Stimulated activated naive CD8-positive, alpha-beta T cell treated with anti-CD3 and anti-CD28 coated beads, Interleukin-15, Interleukin-2, amounts not matched to agents 100 ng/mL and 50 ng/mL, for 24 hours (primary cell): ENCODE measurements around the gene AFG1L.
"Not testable (repeated sequence)": the region's sequence is repeated elsewhere in the genome, so short reads cannot be mapped to it uniquely, and the experiment has no call there.

Experiments
- H3K27ac Mint-ChIP-seq: one replicate; pipeline ENCODE4 v1.8.0; 2021; ENCODE audit warnings: mild to moderate bottlenecking, mixed read lengths
- H3K27me3 Mint-ChIP-seq: one replicate; pipeline ENCODE4 v1.8.0; 2021; ENCODE audit warnings: mixed read lengths
- H3K36me3 Mint-ChIP-seq: one replicate; pipeline ENCODE4 v1.8.0; 2021; ENCODE audit warnings: low read depth, mixed read lengths
- H3K4me1 Mint-ChIP-seq: one replicate; pipeline ENCODE4 v1.8.0; 2021; ENCODE audit warnings: low read depth, mixed read lengths
- H3K4me3 Mint-ChIP-seq: one replicate; pipeline ENCODE4 v1.8.0; 2021; ENCODE audit warnings: mild to moderate bottlenecking, mixed read lengths
- H3K9me3 Mint-ChIP-seq: one replicate; pipeline ENCODE4 v1.8.0; 2021; ENCODE audit warnings: mixed read lengths

Gene AFG1L

GRCh38 chr6:108309844-108310243, 15.0 kb downstream of the AFG1L start:
- Mint-ChIP-seq H3K9me3 (no peaks in the 10 kb centered on the region), H3K27ac (no peak overlapping the region), H3K4me3 (no peak overlapping the region), H3K36me3 (no peaks in the 10 kb centered on the region), H3K4me1 (no peaks in the 10 kb centered on the region), H3K27me3 (no peaks in the 10 kb centered on the region)

DNA sequence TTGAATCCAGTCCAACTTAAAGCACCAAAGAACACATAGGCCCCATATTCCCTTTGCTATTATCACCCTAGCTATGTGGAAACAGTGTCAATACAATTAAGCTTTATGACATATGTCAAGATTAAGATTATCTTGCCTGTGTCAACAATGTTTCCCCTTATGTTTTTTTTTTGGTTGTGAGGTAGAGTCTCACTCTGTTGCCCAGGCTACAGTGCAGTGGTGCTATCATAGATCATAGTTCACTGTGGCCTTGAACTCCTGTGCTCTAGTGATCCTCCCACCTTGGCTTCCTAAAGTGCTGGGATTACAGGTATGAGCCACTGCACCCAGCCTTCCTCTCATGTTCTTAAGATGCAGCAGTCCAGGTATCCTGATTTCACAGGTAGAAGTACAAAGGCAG, 17.8 kb downstream of the AFG1L start:
- Mint-ChIP-seq H3K4me3 (no peak overlapping the region), H3K36me3 (no peaks in the 10 kb centered on the region), H3K27me3 (no peaks in the 10 kb centered on the region), H3K27ac (no peak overlapping the region), H3K9me3 (no peaks in the 10 kb centered on the region), H3K4me1 (no peaks in the 10 kb centered on the region)

- Mint-ChIP-seq H3K36me3 (peaks cover 4% of the 10 kb centered on the region), H3K4me1 (no peaks in the 10 kb centered on the region), H3K27ac (no peak overlapping the region), H3K27me3 (no peaks in the 10 kb centered on the region), H3K9me3 (no peaks in the 10 kb centered on the region), H3K4me3 (no peak overlapping the region)
Measured at GRCh38 chr6:108321253-108321747, 26.4 kb downstream of the AFG1L start.

- H3K27me3 Mint-ChIP-seq: no peaks in the 10 kb centered on the region
- no peaks in the 10 kb centered on the region for H3K4me1 Mint-ChIP-seq
- H3K9me3 Mint-ChIP-seq: no peaks in the 10 kb centered on the region
- H3K36me3 Mint-ChIP-seq: peaks cover 12% of the 10 kb centered on the region
- H3K4me3 Mint-ChIP-seq: no peak overlapping the region
- no peak overlapping the region for H3K27ac Mint-ChIP-seq
Measured at GRCh38 chr6:108322728-108323127, 27.9 kb downstream of the AFG1L start.

DNA sequence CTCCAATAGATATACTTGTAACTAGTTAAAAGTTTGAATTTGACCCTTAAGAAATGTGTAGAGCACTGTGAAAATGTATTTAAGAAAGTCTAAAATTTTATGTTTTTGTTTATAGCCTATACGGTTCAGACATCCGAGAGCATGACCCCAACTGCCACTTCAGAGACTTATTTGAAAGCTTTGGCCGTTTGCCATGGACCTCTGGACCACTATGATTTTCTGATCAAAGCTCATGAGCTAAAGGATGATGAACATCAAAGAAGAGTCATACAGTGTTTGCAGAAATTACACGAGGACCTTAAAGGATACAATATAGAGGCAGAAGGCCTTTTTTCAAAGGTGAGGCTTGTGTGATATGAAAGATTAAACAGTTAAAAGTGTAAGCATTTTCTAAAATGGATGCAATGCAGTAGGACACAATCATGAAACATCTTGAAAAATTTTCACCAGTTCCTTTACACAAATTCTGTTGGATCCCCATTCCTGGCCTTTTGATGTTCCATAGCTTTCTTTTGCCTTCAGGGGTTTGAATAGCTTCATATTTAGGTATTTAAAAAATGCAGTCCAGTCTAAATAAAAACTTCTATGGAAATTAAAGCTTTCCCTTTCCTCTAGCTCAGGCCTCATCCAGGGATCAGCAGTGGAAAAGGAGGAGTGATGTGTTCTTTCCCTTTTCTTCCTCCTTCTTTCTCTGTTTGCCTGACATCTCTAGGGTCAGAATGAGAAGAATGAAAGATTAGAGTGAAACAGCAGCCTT, 29.0 kb downstream of the AFG1L start:
- H3K27me3 Mint-ChIP-seq: no peaks in the 10 kb centered on the region
- peaks cover 13% of the 10 kb centered on the region for H3K36me3 Mint-ChIP-seq
- no peaks in the 10 kb centered on the region for H3K9me3 Mint-ChIP-seq
- H3K4me3 Mint-ChIP-seq: no peak overlapping the region
- H3K4me1 Mint-ChIP-seq: no peaks in the 10 kb centered on the region
- no peak overlapping the region for H3K27ac Mint-ChIP-seq

DNA sequence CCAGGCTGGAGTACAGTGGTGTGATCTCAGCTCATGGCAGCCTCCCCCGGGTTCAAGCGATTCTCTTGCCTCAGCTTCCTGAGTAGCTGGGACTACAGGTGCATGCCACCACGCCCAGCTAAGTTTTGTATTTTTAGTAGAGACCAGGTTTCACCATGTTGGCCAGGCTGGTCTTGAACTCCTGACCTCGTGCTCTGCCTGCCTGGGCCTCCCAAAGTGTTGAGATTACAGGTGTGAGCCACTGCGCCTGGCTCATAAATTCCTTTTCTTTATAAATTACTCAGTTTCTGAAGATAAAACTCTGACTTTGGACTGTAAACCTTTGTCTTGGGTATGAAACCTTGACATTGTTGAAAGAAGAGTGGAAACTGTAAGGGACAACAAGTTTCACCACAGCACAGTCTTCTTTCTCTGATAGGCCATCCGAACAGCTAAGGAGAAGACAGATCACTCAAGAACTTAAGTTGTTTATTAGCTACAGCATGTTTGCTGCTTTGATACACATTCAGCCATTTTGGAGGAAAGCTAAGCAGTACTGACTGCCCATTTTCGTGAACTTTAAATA, 35.4 kb downstream of the AFG1L start:
- H3K36me3 Mint-ChIP-seq, H3K4me1 Mint-ChIP-seq, H3K27me3 Mint-ChIP-seq, H3K4me3 Mint-ChIP-seq, H3K9me3 Mint-ChIP-seq, H3K27ac Mint-ChIP-seq: not testable (repeated sequence)

- Mint-ChIP-seq H3K36me3 (peaks cover 10% of the 10 kb centered on the region), H3K4me1 (no peaks in the 10 kb centered on the region), H3K27me3 (no peaks in the 10 kb centered on the region), H3K27ac (no peak overlapping the region), H3K4me3 (no peak overlapping the region), H3K9me3 (no peaks in the 10 kb centered on the region)
Measured at GRCh38 chr6:108330806-108331205, 36.0 kb downstream of the AFG1L start.

DNA sequence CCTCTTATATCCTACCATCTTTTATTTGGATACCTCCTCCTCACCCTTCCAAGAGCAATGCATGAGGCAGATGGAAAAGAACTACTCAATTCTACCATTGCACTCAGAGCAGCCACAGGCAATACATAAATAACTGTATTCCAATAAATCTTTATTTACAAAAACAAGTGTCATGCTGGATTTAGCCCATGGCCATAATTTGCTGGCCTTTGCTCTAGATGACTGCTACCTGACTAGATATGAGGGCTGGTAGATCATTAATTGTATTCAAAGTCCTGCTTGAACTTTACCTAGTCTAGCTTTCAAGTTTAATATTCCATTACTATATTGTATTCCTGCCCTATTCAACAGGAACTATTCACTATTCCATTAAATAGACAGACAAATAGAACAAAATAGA, 37.1 kb downstream of the AFG1L start:
- Mint-ChIP-seq H3K27ac (no peak overlapping the region), H3K4me1 (no peaks in the 10 kb centered on the region), H3K36me3 (peaks cover 9% of the 10 kb centered on the region), H3K4me3 (no peak overlapping the region), H3K27me3 (no peaks in the 10 kb centered on the region), H3K9me3 (no peaks in the 10 kb centered on the region)

DNA sequence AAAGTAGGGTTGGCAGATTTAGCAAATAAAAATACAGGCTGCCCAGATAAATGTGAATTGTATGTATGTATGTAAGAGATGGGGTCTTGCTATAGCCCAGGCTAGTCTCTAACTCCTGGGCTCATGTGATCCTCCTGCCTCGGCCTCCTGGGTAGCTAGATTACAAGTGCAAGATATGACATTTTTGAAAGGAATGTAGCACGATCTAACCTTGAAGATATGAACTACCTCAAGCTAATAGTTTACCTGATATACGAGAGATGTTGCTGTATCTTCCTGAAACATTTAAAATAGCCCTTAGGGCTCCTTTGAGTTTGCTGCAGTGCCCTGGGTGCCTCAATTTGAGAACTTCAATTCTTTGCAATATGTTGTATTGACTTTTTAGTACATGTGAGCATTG, 42.1 kb downstream of the AFG1L start:
- Mint-ChIP-seq H3K36me3 (peaks cover 6% of the 10 kb centered on the region), H3K9me3 (no peaks in the 10 kb centered on the region), H3K4me1 (no peaks in the 10 kb centered on the region), H3K27ac (no peak overlapping the region), H3K4me3 (no peak overlapping the region), H3K27me3 (no peaks in the 10 kb centered on the region)

DNA sequence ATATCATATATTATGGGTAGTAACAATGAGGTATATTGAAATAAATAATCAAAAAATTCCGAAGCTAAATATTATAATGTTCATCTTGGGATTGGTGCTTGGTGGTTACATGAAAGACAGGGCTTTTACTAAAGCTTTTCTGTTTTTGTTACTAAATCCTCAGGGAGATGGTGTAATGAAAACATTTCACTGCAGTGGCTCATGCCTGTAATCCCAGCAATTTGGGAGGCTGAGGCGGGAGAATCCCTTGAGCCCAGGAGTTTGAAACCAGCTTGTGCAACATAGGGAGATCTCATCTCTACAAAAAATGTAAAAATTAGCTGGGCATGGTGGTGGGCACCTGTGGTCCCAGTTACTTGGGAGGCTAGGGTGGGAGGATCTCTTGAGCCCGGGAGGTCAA, 42.9 kb downstream of the AFG1L start:
- Mint-ChIP-seq H3K4me1 (no peaks in the 10 kb centered on the region), H3K4me3 (no peak overlapping the region), H3K36me3 (peaks cover 6% of the 10 kb centered on the region), H3K27ac (no peak overlapping the region), H3K9me3 (no peaks in the 10 kb centered on the region), H3K27me3 (no peaks in the 10 kb centered on the region)

- Mint-ChIP-seq H3K4me1 (no peaks in the 10 kb centered on the region), H3K9me3 (no peaks in the 10 kb centered on the region), H3K27me3 (no peaks in the 10 kb centered on the region), H3K4me3 (no peak overlapping the region), H3K36me3 (peaks cover 6% of the 10 kb centered on the region), H3K27ac (no peak overlapping the region)
Measured at GRCh38 chr6:108341372-108341771, 46.5 kb downstream of the AFG1L start.

GRCh38 chr6:108343894-108344293, 49.0 kb downstream of the AFG1L start:
- no peak overlapping the region for H3K4me3 Mint-ChIP-seq
- no peaks in the 10 kb centered on the region for H3K9me3 Mint-ChIP-seq
- no peak overlapping the region for H3K27ac Mint-ChIP-seq
- peaks cover 14% of the 10 kb centered on the region for H3K36me3 Mint-ChIP-seq
- peaks cover 8% of the 10 kb centered on the region for H3K4me1 Mint-ChIP-seq
- H3K27me3 Mint-ChIP-seq: no peaks in the 10 kb centered on the region

GRCh38 chr6:108348655-108349349, 53.9 kb downstream of the AFG1L start:
- H3K9me3 Mint-ChIP-seq: no peaks in the 10 kb centered on the region
- H3K36me3 Mint-ChIP-seq: peaks cover 8% of the 10 kb centered on the region
- H3K4me1 Mint-ChIP-seq: peaks cover 9% of the 10 kb centered on the region
- H3K27ac Mint-ChIP-seq: peak overlapping the region; percentile 84
- H3K27me3 Mint-ChIP-seq: no peaks in the 10 kb centered on the region
- peak overlapping the region; percentile 28 for H3K4me3 Mint-ChIP-seq

DNA sequence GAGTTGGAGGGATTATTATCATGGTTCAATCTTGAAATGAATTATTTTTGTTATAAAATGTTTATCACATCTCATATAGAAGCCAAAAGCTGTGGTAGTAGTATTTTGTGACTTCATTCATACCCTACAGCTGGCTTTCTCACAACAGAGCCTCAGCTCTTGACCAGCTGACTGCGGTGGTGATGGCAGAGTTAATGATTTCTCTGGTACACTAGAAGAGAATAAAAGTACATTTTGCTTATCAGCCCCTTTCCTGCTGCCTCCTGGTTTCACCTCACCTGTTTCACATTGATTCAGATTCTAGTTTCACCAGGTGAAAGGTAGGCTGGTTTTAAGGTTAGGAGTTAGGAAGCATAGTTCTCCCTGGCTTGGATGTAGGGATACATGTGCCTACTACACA, 55.7 kb downstream of the AFG1L start:
- Mint-ChIP-seq H3K4me3 (no peak overlapping the region), H3K27me3 (no peaks in the 10 kb centered on the region), H3K4me1 (peaks cover 9% of the 10 kb centered on the region), H3K27ac (no peak overlapping the region), H3K36me3 (peaks cover 8% of the 10 kb centered on the region), H3K9me3 (no peaks in the 10 kb centered on the region)

DNA sequence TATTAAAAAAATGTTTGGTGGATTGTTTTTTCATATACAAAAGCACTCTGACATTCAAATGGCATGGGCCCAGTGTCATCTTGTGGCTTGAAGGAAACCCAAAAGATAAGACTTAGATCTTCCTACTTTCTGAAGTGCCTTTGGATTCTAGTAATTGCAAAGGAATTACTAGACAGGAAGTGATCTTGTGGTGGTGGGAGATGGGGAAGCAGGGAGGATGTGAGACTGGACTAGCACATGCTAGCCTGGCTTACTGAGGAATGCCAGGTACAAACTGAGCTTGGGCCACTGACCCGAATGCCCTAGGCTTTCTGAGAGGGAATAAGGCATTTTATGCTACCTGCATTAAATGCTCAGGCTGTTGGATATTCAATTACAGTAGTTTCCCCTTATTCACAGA, 59.0 kb downstream of the AFG1L start:
- Mint-ChIP-seq H3K4me1 (peaks cover 2% of the 10 kb centered on the region), H3K9me3 (no peaks in the 10 kb centered on the region), H3K27ac (no peak overlapping the region), H3K36me3 (peaks cover 8% of the 10 kb centered on the region), H3K4me3 (no peak overlapping the region), H3K27me3 (no peaks in the 10 kb centered on the region)
